T-cell (primary cell): Measurements from ENCODE around the gene ST6GAL1. TPM values are rescaled to one million over a fixed set of nuclear protein-coding genes. Genes with fewer than 3 reads are reported as not detected.

Source experiments
- ATAC-seq, 4 experiments: fragments of 200-7000 bp in 3 of 4; fragments of 150-1000 bp in 1 of 4; cut with Tn5 transposase; replicated peaks in 1 of 4; 1 replicate in 3 of 4; 2 replicates in 1 of 4; pipeline ENCODE4 v1.10.0; 2021; ENCODE audit warnings: moderate library complexity in 3 of 4, mild to moderate bottlenecking in 2 of 4, moderate number of reproducible peaks in 1 of 4
- CTCF ChIA-PET, 2 donors: fragments of 300-600 bp; sonication (Branson Sonifier 250); formaldehyde crosslinking; loops; one replicate each; lab custom pipeline; 2022; ENCODE audit warnings: antibody characterized with exemption in 2 of 2; lab: Charles Lee
- POLR2A ChIA-PET, 2 donors: fragments of 300-600 bp; sonication (Branson Sonifier 250); formaldehyde crosslinking; loops; one replicate each; lab custom pipeline; 2022; ENCODE audit warnings: antibody characterized with exemption in 2 of 2; lab: Charles Lee
- DNase-seq, 35 experiments: peaks; one replicate each; pipeline versions ENCODE4 v3.0.0 to v3.0.0-alpha.2; 2013 to 2023
- H3K27ac ChIP-seq: one replicate; pipeline ENCODE4 v1.5.1; 2013; ENCODE audit warnings: low read length
- H3K27me3 ChIP-seq, 2 experiments: replicated peaks in 1 of 2; 1 replicate in 1 of 2; 2 replicates in 1 of 2; pipeline versions ENCODE4 v1.6.1 to v1.7.0; 2013; ENCODE audit warnings: low read length in 1 of 2, mixed read lengths in 1 of 2; ENCODE audit not compliant: control insufficient read depth in 2 of 2, insufficient read depth in 2 of 2; ENCODE audit errors: extremely low read depth in 1 of 2
- H3K36me3 ChIP-seq, 2 donors: 1 replicate in 1 of 2; 2 replicates in 1 of 2; pipeline versions ENCODE4 v1.6.1 to v1.7.0; 2013; ENCODE audit warnings: low read length in 1 of 2; ENCODE audit not compliant: control insufficient read depth in 2 of 2, insufficient read depth in 1 of 2; ENCODE audit errors: extremely low read depth in 1 of 2
- H3K4me1 ChIP-seq, 2 experiments: 1 replicate in 1 of 2; 2 replicates in 1 of 2; pipeline versions ENCODE4 v1.6.1 to v1.7.0; 2013; ENCODE audit warnings: low read length in 2 of 2, mixed read lengths in 1 of 2; ENCODE audit not compliant: insufficient read depth in 2 of 2, control insufficient read depth in 1 of 2; ENCODE audit errors: extremely low read depth in 1 of 2
- H3K4me3 ChIP-seq, 2 donors: 1 replicate in 1 of 2; 2 replicates in 1 of 2; pipeline versions ENCODE4 v1.5.1 to v1.7.0; 2013; ENCODE audit warnings: mild to moderate bottlenecking in 2 of 2, low read length in 1 of 2, moderate library complexity in 1 of 2; ENCODE audit not compliant: control insufficient read depth in 1 of 2; ENCODE audit errors: extremely low read depth in 1 of 2
- H3K9me3 ChIP-seq: 2 replicates; pipeline ENCODE4 v1.7.0; 2013
- H3K27ac Mint-ChIP-seq, 2 donors: one replicate each; pipeline ENCODE4 v1.8.0; 2020 to 2021; ENCODE audit warnings: mild to moderate bottlenecking in 2 of 2, mixed read lengths in 2 of 2
- H3K27me3 Mint-ChIP-seq, 2 donors: one replicate each; pipeline ENCODE4 v1.8.0; 2021 to 2022; ENCODE audit warnings: mixed read lengths in 2 of 2
- H3K36me3 Mint-ChIP-seq: one replicate; pipeline ENCODE4 v1.8.0; 2021; ENCODE audit warnings: mixed read lengths
- H3K4me1 Mint-ChIP-seq, 3 donors: one replicate each; pipeline ENCODE4 v1.8.0; 2020 to 2022; ENCODE audit warnings: mixed read lengths in 3 of 3, mild to moderate bottlenecking in 1 of 3
- H3K4me3 Mint-ChIP-seq, 3 donors: one replicate each; pipeline ENCODE4 v1.8.0; 2020 to 2022; ENCODE audit warnings: mild to moderate bottlenecking in 3 of 3, mixed read lengths in 3 of 3, moderate library complexity in 3 of 3
- H3K9me3 Mint-ChIP-seq, 3 donors: one replicate each; pipeline ENCODE4 v1.8.0; 2020 to 2022; ENCODE audit warnings: mixed read lengths in 3 of 3
- WGBS: methylation state at CpG from one replicate; pipeline ENCODE4 v1.1.5; 2013; ENCODE audit warnings: missing lambda C conversion rate; ENCODE audit not compliant: insufficient coverage; 5-methylcytosine and 5-hydroxymethylcytosine counted together
- total RNA-seq, 35 experiments: library from RNA in 6 of 35; stranded (reverse) in 6 of 35; fragments of 120-200 nt in 1 of 35; gene quantifications; one replicate each; pipeline versions ENCODE4 v1.2.1 to v1.2.4 and lab custom pipeline; 2013 to 2026

Gene ST6GAL1
- total RNA-seq, 5 donors from 2014 or later (not counting 1 experiment from before 2014, with no cell fraction given), result 148 to 237 (median 212) TPM

DNA sequence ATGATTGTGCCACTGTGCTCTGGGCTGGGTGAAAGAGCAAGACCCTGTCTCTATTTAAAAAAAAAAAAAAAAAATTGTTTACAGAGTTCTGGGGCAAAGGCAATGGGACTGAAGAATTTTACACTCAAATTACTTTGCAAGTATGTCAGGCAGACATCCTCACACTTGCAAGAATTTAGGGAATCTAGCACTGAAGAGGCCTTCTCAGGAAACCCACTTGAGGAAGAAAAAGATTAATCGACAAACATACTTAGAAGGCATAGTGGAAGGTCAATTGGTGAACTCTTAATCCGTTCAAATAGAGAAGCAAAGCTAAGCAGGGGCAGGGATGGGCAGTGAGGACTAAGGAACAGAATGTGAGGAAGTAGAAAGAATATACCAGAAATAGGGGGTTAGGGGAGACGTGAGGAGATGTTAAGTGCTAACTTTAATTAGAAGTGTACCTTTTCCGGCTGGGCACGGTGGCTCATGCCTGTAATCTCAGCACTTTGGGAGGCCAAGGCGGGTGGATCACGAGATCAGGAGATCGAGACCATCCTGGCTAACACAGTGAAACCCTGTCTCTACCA, 15.0 kb downstream of the ST6GAL1 start:
- no peaks in the 10 kb centered on the region for H3K9me3 ChIP-seq
- Mint-ChIP-seq H3K27me3 (no peaks in the 10 kb centered on the region), H3K9me3 (no peaks in the 10 kb centered on the region), H3K36me3 (peaks cover 69% of the 10 kb centered on the region), H3K4me1 (peaks cover 55 to 73% (median 69%) of the 10 kb centered on the region in 3 donors), H3K27ac (no peak overlapping the region), H3K4me3 (no peak overlapping the region)
- POLR2A ChIA-PET, result interaction anchor here in 1 of 2 donors (0.7 kb wide), 1 partner anchor 132 kb away, joined by 6 read pairs; no protein-coding TSS in a partner anchor
- no peaks in the 10 kb centered on the region for H3K27me3 ChIP-seq
- no peak overlapping the region for H3K27ac ChIP-seq
- peaks cover 0 to 31% of the 10 kb centered on the region in 2 experiments for H3K4me1 ChIP-seq
- H3K36me3 ChIP-seq, result peaks cover 2 to 62% of the 10 kb centered on the region in 2 donors
- CTCF ChIA-PET, result no interaction called here
- no peak overlapping the region for H3K4me3 ChIP-seq
- WGBS, result 97% methylated on average over 3 of the region's 8 CpGs
- ATAC-seq, result no peak
- DNase-seq, result no peak

DNA sequence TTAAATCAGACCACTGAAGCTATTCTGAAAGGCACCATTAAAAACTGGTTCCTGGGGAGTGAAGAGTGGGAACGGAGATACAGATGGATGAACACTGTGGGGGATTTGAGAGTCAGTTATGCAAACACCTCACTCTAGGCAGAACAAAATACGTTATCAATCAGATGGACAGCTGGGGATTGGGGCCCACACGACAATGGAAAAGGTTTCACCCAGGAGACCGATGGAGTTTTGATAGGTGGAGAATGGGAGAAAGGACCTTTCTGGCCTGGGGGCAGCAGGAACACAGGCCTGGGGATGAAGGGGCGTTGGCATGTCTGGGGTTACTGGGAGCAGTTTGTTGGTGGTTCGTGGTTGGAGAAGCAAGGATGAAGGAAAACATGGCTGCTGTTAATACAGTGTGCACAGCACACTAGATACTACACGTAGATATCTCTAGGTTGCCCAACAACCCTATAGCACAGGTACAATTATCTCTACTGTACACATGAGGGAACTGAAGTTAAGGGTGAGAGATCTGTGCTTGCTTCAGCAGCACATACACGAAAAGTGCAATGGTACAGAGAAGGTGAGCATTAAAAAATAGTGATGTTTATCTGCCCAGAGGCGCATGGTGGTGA, 16.5 kb downstream of the ST6GAL1 start:
- WGBS, result 93% methylated on average over 4 of the region's 9 CpGs
- Histone ChIP-seq H3K9me3 (no peaks in the 10 kb centered on the region), H3K27me3 (no peaks in the 10 kb centered on the region), H3K4me1 (peaks cover 0 to 38% of the 10 kb centered on the region in 2 experiments), H3K36me3 (peaks cover 4 to 70% of the 10 kb centered on the region in 2 donors), H3K27ac (no peak overlapping the region), H3K4me3 (no peak overlapping the region)
- ATAC-seq (no peak), DNase-seq (no peak)
- Mint-ChIP-seq H3K36me3 (peaks cover 78% of the 10 kb centered on the region), H3K4me1 (peaks cover 54 to 76% (median 70%) of the 10 kb centered on the region in 3 donors), H3K27ac (peak overlapping the region in 1 of 2 donors; percentile 62), H3K9me3 (peaks cover 0 to 3% (median 0%) of the 10 kb centered on the region in 3 donors), H3K4me3 (no peak overlapping the region), H3K27me3 (no peaks in the 10 kb centered on the region)
- POLR2A ChIA-PET, result interaction anchor here (0.5 to 0.6 kb wide), 2 partner anchors 14 to 204 kb away, joined by 7 to 10 read pairs; no protein-coding TSS in a partner anchor
- CTCF ChIA-PET, result interaction anchor here in 1 of 2 donors (1.0 kb wide), 1 partner anchor 14 kb away, joined by 3 read pairs; no protein-coding TSS in a partner anchor

DNA sequence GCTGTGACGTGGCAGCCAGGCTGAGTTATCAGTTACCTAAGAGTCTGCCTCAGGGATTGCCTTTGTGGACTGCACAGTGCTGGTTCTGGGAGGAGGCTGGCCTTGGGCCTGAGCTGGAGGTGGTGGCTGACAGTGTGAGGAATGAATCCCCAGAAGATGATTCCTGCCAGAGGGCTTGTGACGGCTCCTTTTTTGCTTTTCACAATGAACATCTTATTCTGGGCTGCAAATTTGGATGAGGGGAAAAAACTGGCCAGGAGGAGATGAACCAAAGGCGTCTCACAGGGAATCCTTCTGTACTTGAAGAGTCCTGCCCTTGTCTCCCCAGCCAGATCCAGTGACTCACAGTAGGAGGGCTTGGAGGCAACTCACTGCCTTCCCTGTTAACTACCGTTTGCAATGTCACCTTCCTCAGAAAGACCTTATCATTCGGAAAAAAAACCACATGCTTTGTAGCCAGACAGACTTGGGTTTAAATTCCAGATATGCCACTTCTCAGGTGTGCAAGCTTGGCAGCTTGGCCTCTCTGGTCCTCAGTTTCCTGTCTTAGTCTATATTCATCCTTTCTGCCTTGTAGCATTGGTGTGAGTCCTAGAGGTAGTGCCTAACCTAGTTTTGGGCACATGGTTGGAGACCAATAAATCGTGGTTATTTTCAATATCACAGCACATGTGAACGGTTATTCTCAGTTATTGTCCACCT, 19.1 kb downstream of the ST6GAL1 start:
- peaks cover 5 to 53% of the 10 kb centered on the region in 2 experiments for H3K4me1 ChIP-seq
- H3K36me3 ChIP-seq, result peaks cover 4 to 52% of the 10 kb centered on the region in 2 donors
- H3K4me1 Mint-ChIP-seq, result peaks cover 80 to 85% (median 81%) of the 10 kb centered on the region in 3 donors

GRCh38 chr3:186950402-186951093, 20.2 kb downstream of the ST6GAL1 start:
- H3K4me3 ChIP-seq, result no peak overlapping the region
- H3K27me3 Mint-ChIP-seq, result no peaks in the 10 kb centered on the region
- ATAC-seq (no peak), DNase-seq (no peak)
- H3K27me3 ChIP-seq, result no peaks in the 10 kb centered on the region
- 100% methylated on average over 2 of the region's 3 CpGs for WGBS
- no peak overlapping the region for H3K27ac ChIP-seq
- peak overlapping the region; percentile 53 to 80 for H3K27ac Mint-ChIP-seq
- H3K4me1 ChIP-seq, result peaks cover 5 to 55% of the 10 kb centered on the region in 2 experiments
- ChIA-PET POLR2A (no interaction called here), CTCF (interaction anchor here in 1 of 2 donors (0.7 kb wide), 1 partner anchor 131 kb away, joined by 3 read pairs; no protein-coding TSS in a partner anchor)
- H3K9me3 ChIP-seq, result no peaks in the 10 kb centered on the region
- H3K4me1 Mint-ChIP-seq, result peaks cover 86 to 89% (median 86%) of the 10 kb centered on the region in 3 donors
- peak overlapping the region in 1 of 3 donors; percentile 41 for H3K4me3 Mint-ChIP-seq
- peaks cover 70% of the 10 kb centered on the region for H3K36me3 Mint-ChIP-seq
- H3K9me3 Mint-ChIP-seq, result peaks cover 0 to 3% (median 3%) of the 10 kb centered on the region in 3 donors
- peaks cover 4 to 41% of the 10 kb centered on the region in 2 donors for H3K36me3 ChIP-seq

More for the DNA sequence above, 19.1 kb downstream of the ST6GAL1 start:
- peaks cover 78% of the 10 kb centered on the region for H3K36me3 Mint-ChIP-seq
- Histone ChIP-seq H3K4me3 (no peak overlapping the region), H3K27ac (no peak overlapping the region), H3K9me3 (no peaks in the 10 kb centered on the region), H3K27me3 (no peaks in the 10 kb centered on the region)
- H3K9me3 Mint-ChIP-seq, result peaks cover 0 to 3% (median 3%) of the 10 kb centered on the region in 3 donors
- CTCF ChIA-PET, result interaction anchor here (0.5 to 0.6 kb wide), 2 partner anchors 116 to 384 kb away, joined by 3 to 10 read pairs; no protein-coding TSS in a partner anchor
- ATAC-seq (no peak), DNase-seq (no peak)
- POLR2A ChIA-PET, result interaction anchor here in 1 of 2 donors (0.5 kb wide), 1 partner anchor 379 kb away, joined by 6 read pairs; the partner anchor contains the start of gene DNAJB11
- H3K27ac Mint-ChIP-seq, result peak overlapping the region; percentile 58 to 80
- no peaks in the 10 kb centered on the region for H3K27me3 Mint-ChIP-seq
- WGBS, result 87% methylated on average over 6 of the region's 7 CpGs
- peak overlapping the region in 1 of 3 donors; percentile 41 for H3K4me3 Mint-ChIP-seq

DNA sequence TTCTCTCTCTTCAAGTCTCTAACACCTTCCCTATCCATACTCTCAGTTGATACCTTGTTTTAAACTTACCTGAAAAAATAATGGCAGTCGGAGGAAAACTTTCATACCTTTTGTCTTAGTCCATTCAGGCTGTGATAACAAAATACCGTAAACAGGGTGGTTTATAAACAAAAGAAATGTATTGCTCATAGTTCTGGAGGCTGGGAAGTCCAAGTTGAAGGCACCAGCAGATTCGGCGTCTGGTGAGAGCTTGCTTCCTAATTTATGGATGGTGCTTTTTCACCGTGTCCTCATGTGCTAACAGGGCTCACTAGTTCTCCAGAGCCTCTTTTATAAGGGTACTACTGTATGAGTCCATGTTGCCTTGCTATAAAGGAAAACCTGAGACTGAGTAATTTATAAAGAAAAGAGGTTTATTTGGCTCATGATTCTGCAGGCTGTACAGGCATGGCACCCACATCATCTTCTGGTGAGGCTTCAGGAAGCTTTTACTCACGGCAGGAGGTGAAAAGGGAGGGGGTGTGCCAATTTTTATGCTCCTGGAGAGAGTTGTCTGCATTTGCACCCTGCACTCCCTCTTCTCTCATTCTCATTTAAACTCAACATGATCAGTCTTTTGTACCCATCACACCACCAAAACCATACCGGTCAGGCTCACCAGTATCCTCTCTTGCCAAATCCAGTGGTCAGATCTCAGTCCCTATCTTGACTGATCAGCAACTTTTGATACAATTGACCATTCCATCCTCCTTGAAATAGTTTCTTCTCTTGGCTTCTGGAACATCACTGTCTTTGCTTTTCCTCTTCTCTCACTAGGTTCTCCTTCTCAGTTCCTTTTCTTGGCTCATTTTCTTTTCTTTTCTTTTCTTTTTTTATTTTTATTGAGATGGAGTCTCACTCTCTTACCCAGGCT, 21.6 kb downstream of the ST6GAL1 start:
- Mint-ChIP-seq H3K4me3 (peak overlapping the region in 1 of 3 donors; percentile 68), H3K27ac (peak overlapping the region; percentile 82 to 93), H3K27me3 (no peaks in the 10 kb centered on the region), H3K4me1 (peaks cover 92 to 96% (median 93%) of the 10 kb centered on the region in 3 donors), H3K9me3 (peaks cover 0 to 3% (median 3%) of the 10 kb centered on the region in 3 donors), H3K36me3 (peaks cover 75% of the 10 kb centered on the region)
- ChIA-PET CTCF (no interaction called here), POLR2A (no interaction called here)
- Histone ChIP-seq H3K4me3 (no peak overlapping the region), H3K36me3 (peaks cover 4 to 38% of the 10 kb centered on the region in 2 donors), H3K9me3 (no peaks in the 10 kb centered on the region), H3K27ac (peak overlapping the region; percentile 47), H3K4me1 (peaks cover 5 to 64% of the 10 kb centered on the region in 2 experiments), H3K27me3 (no peaks in the 10 kb centered on the region)
- ATAC-seq (no peak), DNase-seq (no peak)
- WGBS, result 100% methylated on average over 3 of the region's 7 CpGs
